Measurements from ENCODE around the gene CLINT1.

DNA sequence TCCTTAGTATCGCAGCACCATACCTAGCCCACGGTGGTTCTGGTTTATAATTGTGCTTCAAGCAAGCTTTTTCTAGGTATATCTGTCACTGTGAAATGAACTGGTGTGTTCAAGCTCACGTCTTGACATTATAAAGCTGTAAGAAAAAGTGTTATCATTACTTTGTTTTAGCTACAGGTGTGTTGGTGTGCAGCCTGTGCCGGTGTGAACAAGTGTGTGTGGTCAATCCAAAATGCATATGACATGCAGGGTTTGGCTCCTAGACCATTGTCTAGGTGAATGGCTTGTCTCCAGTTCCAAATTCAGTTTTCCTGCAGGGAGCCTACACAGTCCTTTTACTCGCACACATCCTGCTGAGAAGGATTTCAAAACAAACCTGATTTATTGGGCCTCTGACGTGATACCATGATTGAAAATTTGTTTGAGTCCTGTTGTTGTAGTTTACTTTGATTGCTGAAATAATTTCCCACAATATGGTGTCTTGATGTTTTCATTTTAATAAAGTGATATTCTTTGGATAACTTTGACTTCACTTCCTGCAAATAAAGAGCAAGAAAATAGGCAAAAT is 111.7 kb downstream of the CLINT1 start:
- no peak for TF ChIP-seq CTCF (IDR thresholded peaks at IDR 0.05)
- TF ChIP-seq POLR2A (IDR thresholded peaks at IDR 0.05), result no peak

Measured in suprapubic skin (tissue), 3 donors.